ENCODE results near the gene SV2B. TPM values are rescaled to one million over a fixed set of nuclear protein-coding genes. Genes with fewer than 3 reads are reported as not detected.

The SV2B gene
- total and polyA plus RNA-seq, 2 experiments from 2014 or later = 0.06 to 0.76 TPM

DNA sequence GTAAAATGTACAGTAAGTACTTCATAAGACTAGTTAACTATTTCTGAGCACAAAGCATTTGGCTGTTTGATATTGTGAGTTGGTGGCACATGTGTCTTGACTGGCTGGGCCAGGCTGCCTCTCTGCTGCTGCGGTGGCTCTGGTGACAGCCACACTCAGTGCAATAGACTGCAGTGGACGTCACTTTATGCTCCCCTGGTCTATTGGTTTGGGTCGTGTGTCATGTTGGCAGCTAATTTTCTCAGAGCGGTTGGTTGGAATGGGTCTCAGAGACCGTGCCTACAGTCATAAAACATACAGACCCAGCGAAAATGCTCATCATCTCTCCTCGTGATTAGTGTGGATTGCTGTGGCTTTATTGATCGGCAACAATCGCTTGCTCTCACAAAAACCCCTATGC lies 71.3 kb downstream of the SV2B start:
- Histone ChIP-seq H3K4me2 (no peak overlapping the region), H2AFZ (no peak overlapping the region; the same call in 1 of the 2 replicates), H3K27ac (ENCODE audit: low read depth) (no peak overlapping the region), H3K4me1 (ENCODE audit: insufficient read depth) (no peaks in the 10 kb centered on the region), H3K27me3 (ENCODE audit: insufficient read depth) (no peaks in the 10 kb centered on the region), H3F3A (replicated peaks; ENCODE audit: low read depth) (no peaks in the 10 kb centered on the region), H4K20me1 (replicated peaks; ENCODE audit: insufficient read depth) (no peaks in the 10 kb centered on the region), H3K36me3 (ENCODE audit: insufficient read depth) (no peaks in the 10 kb centered on the region), H3K79me2 (replicated peaks; ENCODE audit: insufficient read depth) (no peaks in the 10 kb centered on the region), H3K9me2 (ENCODE audit: insufficient read depth) (no peaks in the 10 kb centered on the region), H3K4me3 (no peak overlapping the region)
- peaks cover 4% of the 10 kb centered on the region; the same call in 2 of the 3 replicates for H3K36me3 Mint-ChIP-seq (ENCODE audit: low read depth)
- TF ChIP-seq NANOG (IDR thresholded peaks at IDR 0.05; ENCODE audit: borderline replicate concordance) = no peak
- TF ChIP-seq ZNF114 (CRISPR knock-in tag; IDR thresholded peaks at IDR 0.05) = no peak
- no peak for TF ChIP-seq EZH2 (IDR thresholded peaks at IDR 0.05; ENCODE audit: low read depth, unreplicated experiment)
- TF ChIP-seq POLR2AphosphoS5 (IDR thresholded peaks at IDR 0.05; ENCODE audit: low read depth) = no peak
- TF ChIP-seq ZNF331 (CRISPR knock-in tag; IDR thresholded peaks at IDR 0.05; ENCODE audit: low read depth) = no peak
- TF ChIP-seq, protein P1, sequence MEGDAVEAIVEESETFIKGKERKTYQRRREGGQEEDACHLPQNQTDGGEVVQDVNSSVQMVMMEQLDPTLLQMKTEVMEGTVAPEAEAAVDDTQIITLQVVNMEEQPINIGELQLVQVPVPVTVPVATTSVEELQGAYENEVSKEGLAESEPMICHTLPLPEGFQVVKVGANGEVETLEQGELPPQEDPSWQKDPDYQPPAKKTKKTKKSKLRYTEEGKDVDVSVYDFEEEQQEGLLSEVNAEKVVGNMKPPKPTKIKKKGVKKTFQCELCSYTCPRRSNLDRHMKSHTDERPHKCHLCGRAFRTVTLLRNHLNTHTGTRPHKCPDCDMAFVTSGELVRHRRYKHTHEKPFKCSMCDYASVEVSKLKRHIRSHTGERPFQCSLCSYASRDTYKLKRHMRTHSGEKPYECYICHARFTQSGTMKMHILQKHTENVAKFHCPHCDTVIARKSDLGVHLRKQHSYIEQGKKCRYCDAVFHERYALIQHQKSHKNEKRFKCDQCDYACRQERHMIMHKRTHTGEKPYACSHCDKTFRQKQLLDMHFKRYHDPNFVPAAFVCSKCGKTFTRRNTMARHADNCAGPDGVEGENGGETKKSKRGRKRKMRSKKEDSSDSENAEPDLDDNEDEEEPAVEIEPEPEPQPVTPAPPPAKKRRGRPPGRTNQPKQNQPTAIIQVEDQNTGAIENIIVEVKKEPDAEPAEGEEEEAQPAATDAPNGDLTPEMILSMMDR (conservative IDR thresholded peaks at IDR 0.05; ENCODE audit: low read depth in 2 of 2) = no peak
- no peak for TF ChIP-seq CREB1 (CRISPR knock-in tag; IDR thresholded peaks at IDR 0.05; ENCODE audit: low read depth)
- TF ChIP-seq, protein P2, sequence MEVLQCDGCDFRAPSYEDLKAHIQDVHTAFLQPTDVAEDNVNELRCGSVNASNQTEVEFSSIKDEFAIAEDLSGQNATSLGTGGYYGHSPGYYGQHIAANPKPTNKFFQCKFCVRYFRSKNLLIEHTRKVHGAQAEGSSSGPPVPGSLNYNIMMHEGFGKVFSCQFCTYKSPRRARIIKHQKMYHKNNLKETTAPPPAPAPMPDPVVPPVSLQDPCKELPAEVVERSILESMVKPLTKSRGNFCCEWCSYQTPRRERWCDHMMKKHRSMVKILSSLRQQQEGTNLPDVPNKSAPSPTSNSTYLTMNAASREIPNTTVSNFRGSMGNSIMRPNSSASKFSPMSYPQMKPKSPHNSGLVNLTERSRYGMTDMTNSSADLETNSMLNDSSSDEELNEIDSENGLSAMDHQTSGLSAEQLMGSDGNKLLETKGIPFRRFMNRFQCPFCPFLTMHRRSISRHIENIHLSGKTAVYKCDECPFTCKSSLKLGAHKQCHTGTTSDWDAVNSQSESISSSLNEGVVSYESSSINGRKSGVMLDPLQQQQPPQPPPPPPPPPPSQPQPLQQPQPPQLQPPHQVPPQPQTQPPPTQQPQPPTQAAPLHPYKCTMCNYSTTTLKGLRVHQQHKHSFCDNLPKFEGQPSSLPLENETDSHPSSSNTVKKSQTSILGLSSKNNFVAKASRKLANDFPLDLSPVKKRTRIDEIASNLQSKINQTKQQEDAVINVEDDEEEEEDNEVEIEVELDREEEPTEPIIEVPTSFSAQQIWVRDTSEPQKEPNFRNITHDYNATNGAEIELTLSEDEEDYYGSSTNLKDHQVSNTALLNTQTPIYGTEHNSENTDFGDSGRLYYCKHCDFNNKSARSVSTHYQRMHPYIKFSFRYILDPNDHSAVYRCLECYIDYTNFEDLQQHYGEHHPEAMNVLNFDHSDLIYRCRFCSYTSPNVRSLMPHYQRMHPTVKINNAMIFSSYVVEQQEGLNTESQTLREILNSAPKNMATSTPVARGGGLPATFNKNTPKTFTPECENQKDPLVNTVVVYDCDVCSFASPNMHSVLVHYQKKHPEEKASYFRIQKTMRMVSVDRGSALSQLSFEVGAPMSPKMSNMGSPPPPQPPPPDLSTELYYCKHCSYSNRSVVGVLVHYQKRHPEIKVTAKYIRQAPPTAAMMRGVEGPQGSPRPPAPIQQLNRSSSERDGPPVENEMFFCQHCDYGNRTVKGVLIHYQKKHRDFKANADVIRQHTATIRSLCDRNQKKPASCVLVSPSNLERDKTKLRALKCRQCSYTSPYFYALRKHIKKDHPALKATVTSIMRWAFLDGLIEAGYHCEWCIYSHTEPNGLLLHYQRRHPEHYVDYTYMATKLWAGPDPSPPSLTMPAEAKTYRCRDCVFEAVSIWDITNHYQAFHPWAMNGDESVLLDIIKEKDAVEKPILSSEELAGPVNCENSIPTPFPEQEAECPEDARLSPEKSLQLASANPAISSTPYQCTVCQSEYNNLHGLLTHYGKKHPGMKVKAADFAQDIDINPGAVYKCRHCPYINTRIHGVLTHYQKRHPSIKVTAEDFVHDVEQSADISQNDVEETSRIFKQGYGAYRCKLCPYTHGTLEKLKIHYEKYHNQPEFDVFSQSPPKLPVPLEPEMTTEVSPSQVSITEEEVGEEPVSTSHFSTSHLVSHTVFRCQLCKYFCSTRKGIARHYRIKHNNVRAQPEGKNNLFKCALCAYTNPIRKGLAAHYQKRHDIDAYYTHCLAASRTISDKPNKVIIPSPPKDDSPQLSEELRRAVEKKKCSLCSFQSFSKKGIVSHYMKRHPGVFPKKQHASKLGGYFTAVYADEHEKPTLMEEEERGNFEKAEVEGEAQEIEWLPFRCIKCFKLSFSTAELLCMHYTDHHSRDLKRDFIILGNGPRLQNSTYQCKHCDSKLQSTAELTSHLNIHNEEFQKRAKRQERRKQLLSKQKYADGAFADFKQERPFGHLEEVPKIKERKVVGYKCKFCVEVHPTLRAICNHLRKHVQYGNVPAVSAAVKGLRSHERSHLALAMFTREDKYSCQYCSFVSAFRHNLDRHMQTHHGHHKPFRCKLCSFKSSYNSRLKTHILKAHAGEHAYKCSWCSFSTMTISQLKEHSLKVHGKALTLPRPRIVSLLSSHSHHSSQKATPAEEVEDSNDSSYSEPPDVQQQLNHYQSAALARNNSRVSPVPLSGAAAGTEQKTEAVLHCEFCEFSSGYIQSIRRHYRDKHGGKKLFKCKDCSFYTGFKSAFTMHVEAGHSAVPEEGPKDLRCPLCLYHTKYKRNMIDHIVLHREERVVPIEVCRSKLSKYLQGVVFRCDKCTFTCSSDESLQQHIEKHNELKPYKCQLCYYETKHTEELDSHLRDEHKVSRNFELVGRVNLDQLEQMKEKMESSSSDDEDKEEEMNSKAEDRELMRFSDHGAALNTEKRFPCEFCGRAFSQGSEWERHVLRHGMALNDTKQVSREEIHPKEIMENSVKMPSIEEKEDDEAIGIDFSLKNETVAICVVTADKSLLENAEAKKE (CRISPR knock-in tag; IDR thresholded peaks at IDR 0.05) = no peak
- TF ChIP-seq EZH2phosphoT487 (IDR thresholded peaks at IDR 0.05; ENCODE audit: unreplicated experiment) = no peak
- TF ChIP-seq, protein P3, sequence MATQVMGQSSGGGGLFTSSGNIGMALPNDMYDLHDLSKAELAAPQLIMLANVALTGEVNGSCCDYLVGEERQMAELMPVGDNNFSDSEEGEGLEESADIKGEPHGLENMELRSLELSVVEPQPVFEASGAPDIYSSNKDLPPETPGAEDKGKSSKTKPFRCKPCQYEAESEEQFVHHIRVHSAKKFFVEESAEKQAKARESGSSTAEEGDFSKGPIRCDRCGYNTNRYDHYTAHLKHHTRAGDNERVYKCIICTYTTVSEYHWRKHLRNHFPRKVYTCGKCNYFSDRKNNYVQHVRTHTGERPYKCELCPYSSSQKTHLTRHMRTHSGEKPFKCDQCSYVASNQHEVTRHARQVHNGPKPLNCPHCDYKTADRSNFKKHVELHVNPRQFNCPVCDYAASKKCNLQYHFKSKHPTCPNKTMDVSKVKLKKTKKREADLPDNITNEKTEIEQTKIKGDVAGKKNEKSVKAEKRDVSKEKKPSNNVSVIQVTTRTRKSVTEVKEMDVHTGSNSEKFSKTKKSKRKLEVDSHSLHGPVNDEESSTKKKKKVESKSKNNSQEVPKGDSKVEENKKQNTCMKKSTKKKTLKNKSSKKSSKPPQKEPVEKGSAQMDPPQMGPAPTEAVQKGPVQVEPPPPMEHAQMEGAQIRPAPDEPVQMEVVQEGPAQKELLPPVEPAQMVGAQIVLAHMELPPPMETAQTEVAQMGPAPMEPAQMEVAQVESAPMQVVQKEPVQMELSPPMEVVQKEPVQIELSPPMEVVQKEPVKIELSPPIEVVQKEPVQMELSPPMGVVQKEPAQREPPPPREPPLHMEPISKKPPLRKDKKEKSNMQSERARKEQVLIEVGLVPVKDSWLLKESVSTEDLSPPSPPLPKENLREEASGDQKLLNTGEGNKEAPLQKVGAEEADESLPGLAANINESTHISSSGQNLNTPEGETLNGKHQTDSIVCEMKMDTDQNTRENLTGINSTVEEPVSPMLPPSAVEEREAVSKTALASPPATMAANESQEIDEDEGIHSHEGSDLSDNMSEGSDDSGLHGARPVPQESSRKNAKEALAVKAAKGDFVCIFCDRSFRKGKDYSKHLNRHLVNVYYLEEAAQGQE (IDR thresholded peaks at IDR 0.05; ENCODE audit: unreplicated experiment) = no peak
- TF ChIP-seq STAT1 (IDR thresholded peaks at IDR 0.05; ENCODE audit: unreplicated experiment) = no peak
- TF ChIP-seq JUNB (IDR thresholded peaks at IDR 0.05; ENCODE audit: unreplicated experiment) = no peak
- TF ChIP-seq, protein P4, sequence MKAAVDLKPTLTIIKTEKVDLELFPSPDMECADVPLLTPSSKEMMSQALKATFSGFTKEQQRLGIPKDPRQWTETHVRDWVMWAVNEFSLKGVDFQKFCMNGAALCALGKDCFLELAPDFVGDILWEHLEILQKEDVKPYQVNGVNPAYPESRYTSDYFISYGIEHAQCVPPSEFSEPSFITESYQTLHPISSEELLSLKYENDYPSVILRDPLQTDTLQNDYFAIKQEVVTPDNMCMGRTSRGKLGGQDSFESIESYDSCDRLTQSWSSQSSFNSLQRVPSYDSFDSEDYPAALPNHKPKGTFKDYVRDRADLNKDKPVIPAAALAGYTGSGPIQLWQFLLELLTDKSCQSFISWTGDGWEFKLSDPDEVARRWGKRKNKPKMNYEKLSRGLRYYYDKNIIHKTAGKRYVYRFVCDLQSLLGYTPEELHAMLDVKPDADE (IDR thresholded peaks at IDR 0.05) = no peak
- no peak overlapping the region for H3K4me3 Mint-ChIP-seq
- no peak for ATAC-seq
- H3K4me1 Mint-ChIP-seq = no peaks in the 10 kb centered on the region
- no peak for DNase-seq (ENCODE audit: low spot score)
- H3K27me3 Mint-ChIP-seq (ENCODE audit: insufficient read depth, low read depth, poor library complexity) = peaks cover 6% of the 10 kb centered on the region
- H3K9me3 Mint-ChIP-seq = peaks cover 15% of the 10 kb centered on the region
- no peak overlapping the region for H3K27ac Mint-ChIP-seq
